DMS153 treated with DMSO at 0.1 percent for 48 hours (cell line): ENCODE results near the gene ZBP1.

Experiments used
- DNase-seq: peaks from one replicate; lab custom pipeline; 2025; ENCODE audit not compliant: unreplicated experiment; lab: John Stamatoyannopoulos, UW

Gene ZBP1

DNA sequence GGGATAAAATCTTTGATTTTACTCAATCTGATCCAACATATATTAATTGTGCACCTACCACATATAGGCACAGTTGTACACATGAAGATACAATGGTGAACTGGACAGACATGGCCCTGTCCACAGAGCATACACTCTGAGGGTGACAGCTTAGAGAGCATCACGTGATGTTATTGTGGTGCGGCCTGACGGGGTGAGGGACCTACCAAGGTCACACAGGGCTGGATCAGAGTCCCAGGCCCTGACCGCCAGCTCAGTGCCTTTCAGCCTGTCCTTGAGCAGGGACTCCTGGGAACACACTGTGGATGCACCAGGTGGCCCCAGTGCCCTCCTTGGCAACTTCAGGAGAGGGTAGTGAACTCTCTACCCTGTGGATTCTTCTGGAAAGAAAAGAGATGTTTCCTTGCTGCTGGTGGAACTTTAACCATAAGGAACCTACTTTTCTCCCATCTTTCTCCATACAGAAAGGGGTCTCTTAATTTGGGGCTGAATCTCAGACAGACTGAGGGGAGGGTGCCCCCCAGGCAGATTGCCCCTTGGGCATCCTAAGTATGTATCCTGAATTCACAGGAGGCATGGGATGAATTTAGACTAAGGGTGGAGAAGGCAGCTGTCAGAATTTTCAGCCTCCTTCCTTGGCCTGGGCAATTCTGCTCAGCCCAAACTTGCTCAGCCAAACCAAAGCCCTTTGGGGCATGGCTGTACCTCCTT, 32.8 kb downstream of the ZBP1 start:
- DNase-seq, result no peak

GRCh38 chr20:57586943-57587277, 33.3 kb downstream of the ZBP1 start:
- no peak for DNase-seq

GRCh38 chr20:57586370-57586793, 33.8 kb downstream of the ZBP1 start:
- DNase-seq, result no peak

- no peak for DNase-seq
Measured at GRCh38 chr20:57585466-57586213, 34.6 kb downstream of the ZBP1 start.

- no peak for DNase-seq
Measured at GRCh38 chr20:57584768-57585461, 35.3 kb downstream of the ZBP1 start.

- DNase-seq, result no peak
Measured at GRCh38 chr20:57583289-57584257, 36.7 kb downstream of the ZBP1 start.

- DNase-seq, result no peak
Measured at GRCh38 chr20:57582432-57583288, 37.6 kb downstream of the ZBP1 start.

DNA sequence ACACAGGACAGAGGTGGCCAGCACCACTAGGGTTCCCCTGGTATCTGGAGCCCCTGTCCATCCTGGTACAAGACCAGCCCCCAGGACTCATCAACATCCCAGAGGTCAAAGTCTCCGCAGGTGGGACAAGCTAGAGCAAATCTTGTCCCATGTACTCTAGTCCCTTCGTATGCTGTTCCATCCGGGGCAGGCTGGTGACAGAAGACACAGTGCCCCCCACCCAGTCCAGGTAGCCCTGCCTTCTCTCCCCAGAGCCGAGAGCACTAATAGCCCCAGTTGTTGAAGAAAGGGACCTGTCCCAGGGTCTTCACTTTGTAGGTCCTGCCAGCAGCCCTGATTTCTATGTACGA, 38.2 kb downstream of the ZBP1 start:
- DNase-seq, result no peak

DNA sequence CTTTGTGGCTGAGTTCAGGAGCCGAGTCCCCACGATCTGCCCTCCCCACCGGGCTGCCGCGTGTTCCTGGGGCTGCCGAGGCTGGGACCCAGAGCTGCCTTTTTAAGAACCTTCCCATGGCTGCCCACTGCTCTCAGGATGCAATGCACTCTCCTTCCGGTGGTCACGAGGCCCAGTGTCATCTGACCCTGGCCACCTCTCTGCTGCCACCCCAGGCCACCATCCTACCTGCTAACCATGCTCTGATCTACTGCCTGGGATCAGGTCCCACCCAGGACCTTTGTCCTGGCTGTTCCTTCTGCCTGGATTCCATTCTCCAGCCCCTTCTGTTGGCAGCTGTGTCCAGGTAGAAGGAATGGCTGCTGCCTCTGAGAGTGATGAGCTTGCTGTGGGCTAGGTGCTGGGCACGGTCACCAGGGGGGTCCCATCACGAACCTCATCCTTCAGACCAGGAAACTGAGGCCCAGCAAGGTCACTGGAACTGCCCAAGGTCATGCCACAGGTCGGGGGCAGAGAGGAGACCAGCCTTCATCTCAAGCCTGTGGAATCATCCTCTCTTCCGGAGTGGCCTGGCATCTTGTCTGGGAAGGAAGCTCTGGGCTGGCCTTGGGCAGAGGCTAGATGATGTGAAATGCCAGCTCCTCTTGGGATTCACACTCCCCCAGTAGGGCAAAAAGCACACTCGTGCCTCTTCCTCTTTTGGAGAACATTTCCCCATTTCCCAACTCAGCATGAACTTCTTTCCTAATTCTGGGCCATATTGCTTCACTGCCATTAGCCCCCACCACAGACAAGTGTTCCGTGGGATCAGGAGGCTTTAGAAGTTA, 38.8 kb downstream of the ZBP1 start:
- no peak for DNase-seq

- no peak for DNase-seq
Measured at GRCh38 chr20:57580478-57581201, 39.6 kb downstream of the ZBP1 start.

DNA sequence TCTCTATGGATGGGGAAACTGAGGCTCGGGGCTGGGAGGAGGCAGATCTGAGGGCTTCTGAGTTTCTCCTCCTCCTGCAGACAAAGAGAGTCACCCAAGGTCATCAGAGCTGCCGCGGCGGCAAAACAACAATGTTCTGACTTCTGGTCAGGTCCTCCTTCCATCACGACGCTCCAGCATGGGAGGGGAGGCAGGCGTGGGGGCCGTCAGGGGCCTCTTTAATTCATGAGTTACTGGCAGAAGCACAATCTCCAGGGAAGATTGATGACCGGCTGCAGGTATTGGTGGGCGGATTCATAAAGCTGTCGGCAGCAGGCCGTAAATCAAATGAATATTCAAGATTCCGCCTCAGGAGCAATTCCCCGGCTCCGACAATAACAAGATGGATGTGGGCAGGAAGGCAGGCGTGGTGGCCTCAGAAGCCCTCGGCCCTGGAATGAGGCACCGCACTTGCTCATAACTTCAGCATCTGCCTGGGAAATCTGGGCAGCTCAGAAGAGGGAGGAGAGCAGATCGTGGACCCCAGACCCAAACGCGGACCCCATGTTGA, 40.3 kb downstream of the ZBP1 start:
- no peak for DNase-seq

GRCh38 chr20:57579331-57579897, 40.8 kb downstream of the ZBP1 start:
- DNase-seq, result no peak

- DNase-seq, result no peak
Measured at GRCh38 chr20:57578476-57579165, 41.6 kb downstream of the ZBP1 start.

DNA sequence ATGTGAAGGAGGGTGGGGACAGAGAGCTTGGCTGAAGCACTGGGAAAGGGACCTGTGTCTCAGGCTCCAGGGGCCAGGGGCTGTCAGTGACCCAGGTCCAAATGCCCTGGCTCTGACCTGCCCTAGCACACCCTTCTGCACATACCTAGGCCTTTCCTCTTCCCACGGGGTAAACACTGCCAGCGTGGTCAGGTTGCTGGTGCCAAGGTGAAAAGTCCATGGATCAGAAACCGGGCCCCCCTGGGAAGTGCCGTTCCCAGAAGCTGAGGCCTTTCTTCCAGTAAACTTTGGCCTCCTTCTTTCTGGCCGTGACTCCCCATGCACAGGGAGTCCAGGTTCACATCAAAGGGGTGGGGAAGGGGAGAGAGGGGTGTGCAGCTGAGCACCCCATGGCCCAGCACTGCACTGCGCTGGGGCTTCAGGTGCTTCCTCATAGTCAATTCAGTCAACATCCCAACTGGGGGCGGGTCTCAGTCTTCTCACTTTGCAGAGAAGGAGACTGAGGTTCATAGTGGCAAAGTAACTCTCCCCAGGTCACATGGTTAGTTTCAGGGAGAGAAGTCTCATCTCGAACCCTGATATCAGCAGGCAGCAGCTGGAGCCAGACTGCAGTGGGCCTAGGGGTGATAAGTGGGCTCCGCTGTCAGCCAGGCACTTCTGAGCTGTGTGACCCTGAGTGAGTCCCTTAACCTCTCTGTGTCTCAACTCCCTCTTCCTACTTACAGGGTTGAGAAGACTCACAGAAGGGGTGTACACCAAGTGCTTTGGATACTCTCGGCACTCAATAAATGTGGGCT, 42.3 kb downstream of the ZBP1 start:
- no peak for DNase-seq

- no peak for DNase-seq
Measured at GRCh38 chr20:57576617-57577550, 43.3 kb downstream of the ZBP1 start.

DNA sequence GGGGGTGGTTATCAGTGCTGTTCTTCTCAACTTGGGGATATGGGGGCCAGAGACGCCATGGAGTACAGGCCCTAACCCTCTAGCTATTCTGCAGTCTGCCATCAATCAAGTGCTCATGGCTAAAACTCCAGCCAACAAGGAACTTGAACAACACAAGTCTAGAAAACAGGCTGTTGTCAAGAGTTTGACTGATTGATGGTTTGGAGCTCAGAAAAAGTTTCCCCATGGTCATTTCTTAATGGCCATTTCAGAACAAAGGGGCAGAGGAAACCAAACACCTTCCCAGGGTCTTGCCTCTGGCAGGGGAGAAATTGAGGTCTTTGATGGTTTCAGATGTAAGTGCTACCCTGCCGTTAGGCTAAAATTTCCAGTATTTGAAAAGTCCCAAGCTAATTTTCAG, 44.2 kb downstream of the ZBP1 start:
- DNase-seq, result no peak
